MM.1S (cell line): ENCODE data around the gene IFT27.

ENCODE experiments used
- EZH2 ChIP-seq: fragments of 300-600 bp; sonication (generic); optimal IDR thresholded peaks from 2 replicates; pipeline ENCODE3; 2017; ENCODE audit warnings: low read depth, mild to moderate bottlenecking, antibody characterized with exemption, low read length, mixed read lengths
- EZH2phosphoT487 ChIP-seq: fragments of 300-600 bp; sonication (generic); IDR thresholded peaks from 2 replicates; pipeline ENCODE4 v1.6.1; 2018; ENCODE audit warnings: antibody characterized with exemption, low read length
- TF ChIP-seq, protein P1 (sequence below): fragments of 300-600 bp; sonication (generic); IDR thresholded peaks from 2 replicates; pipeline ENCODE4 v1.5.1; 2016; ENCODE audit warnings: antibody characterized with exemption, low read length, mixed read lengths

DNA sequence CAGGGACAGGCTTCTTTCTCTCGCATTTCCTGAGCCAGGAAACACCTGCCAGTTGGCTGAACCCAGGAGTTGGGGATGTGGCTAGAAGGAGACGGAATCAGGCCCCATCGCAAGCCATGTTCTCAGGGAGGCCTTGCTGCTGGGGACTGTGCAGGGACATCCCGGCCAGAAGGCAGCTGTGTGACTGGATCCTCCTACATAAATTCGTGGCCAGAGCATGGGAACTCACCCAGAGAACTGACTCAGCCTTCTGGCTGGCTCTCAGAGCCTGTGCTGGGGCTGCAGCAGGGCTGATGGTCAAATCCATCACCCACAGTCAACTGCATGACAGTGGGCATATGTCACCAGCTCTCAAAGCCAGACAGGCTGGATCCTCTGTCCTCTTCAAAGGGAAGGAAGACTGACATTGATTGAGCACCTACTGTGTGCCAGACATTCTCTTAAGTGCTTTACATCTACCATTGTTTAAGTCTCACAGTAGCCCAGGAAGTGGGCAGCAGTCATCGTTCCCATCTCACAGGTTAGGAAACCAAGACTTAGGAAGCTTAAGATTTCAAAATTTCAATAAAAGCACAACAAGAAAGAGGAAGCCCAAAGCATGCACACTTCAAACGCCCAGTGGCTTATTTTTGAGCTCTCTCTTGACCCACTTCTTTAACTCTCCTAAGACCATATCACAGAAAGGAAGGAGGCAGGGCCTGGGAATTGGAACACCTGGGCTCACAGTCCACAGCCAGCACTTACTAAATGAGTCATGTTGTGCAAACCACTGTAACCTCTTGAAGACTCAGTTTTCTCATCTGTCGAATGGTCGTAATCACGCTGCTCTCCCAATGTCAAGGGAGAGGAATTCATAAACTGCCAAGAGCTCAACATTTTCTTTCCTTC lies 41.5 kb downstream of the IFT27 start:
- TF ChIP-seq, protein P1, sequence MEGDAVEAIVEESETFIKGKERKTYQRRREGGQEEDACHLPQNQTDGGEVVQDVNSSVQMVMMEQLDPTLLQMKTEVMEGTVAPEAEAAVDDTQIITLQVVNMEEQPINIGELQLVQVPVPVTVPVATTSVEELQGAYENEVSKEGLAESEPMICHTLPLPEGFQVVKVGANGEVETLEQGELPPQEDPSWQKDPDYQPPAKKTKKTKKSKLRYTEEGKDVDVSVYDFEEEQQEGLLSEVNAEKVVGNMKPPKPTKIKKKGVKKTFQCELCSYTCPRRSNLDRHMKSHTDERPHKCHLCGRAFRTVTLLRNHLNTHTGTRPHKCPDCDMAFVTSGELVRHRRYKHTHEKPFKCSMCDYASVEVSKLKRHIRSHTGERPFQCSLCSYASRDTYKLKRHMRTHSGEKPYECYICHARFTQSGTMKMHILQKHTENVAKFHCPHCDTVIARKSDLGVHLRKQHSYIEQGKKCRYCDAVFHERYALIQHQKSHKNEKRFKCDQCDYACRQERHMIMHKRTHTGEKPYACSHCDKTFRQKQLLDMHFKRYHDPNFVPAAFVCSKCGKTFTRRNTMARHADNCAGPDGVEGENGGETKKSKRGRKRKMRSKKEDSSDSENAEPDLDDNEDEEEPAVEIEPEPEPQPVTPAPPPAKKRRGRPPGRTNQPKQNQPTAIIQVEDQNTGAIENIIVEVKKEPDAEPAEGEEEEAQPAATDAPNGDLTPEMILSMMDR: no peak
- TF ChIP-seq EZH2phosphoT487 (no peak), EZH2 (no peak)
